ENCODE results near the gene QRICH1. TPM values are rescaled to one million over a fixed set of nuclear protein-coding genes. Genes with fewer than 3 reads are reported as not detected.

Gene QRICH1
- total RNA-seq, 1 donor from 2014 or later: 147 TPM

GRCh38 chr3:49019941-49020329, 73.9 kb downstream of the QRICH1 start:
- intact Hi-C loops (cut with micrococcal nuclease): loop anchor here (2.0 kb wide), 2 partner anchors 29 to 393 kb away; partner anchors contain the start of genes P4HTM and TCTA

GRCh38 chr3:49018707-49019006, 75.2 kb downstream of the QRICH1 start:
- intact Hi-C loops (cut with micrococcal nuclease): no loop called here

GRCh38 chr3:49017971-49018706, 75.7 kb downstream of the QRICH1 start, which contains the start of gene DALRD3:
TSS of gene DALRD3 (minus strand) at chr3:49018580. CDS start at chr3:49018564, 16 bp downstream.
- intact Hi-C loops (cut with micrococcal nuclease): no loop called here

GRCh38 chr3:49017229-49017970, 76.5 kb downstream of the QRICH1 start:
- intact Hi-C loops (cut with micrococcal nuclease): no loop called here

DNA sequence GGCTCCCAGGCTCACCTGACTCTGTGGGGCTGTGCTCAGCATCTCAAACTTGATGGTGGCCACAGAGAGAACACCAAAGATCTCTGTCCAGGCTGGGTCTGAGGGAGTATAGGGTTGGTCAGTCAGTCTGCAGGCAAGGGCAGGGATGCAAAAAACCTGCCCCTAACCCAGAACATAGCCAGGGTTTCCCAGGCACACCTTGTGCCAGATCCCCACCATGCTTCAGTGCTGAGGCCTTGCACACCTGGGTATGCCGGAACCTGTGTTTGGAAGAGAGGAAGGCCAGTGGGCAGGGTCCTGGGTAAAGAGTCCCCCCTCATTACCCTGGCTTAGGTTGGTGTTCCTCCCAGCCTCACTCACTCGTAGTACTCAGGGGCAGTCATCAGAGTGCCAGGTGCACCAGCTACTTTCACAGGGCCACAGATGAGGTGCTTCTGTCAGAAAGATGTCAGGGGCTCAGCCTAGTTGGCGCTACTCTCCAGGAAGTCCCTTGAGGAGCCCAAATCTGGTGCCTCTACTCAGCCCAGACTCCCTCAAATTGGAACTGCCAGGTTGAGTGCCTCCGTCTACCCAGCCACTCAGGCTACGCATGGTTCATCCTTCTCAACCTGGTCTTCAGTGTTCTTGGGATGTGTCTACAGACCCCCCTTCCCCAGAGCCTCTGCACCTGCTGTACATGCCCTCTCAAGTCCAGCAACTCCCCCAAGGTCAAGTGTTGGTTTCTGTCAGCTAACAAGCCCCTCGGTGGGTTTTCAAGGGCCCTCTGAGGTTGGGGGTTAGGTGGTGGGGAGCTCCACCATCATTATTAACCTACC, 77.2 kb downstream of the QRICH1 start:
- intact Hi-C loops (cut with micrococcal nuclease): no loop called here

- intact Hi-C loops (cut with micrococcal nuclease): no loop called here
Measured at GRCh38 chr3:49015765-49016164, 78.1 kb downstream of the QRICH1 start.

DNA sequence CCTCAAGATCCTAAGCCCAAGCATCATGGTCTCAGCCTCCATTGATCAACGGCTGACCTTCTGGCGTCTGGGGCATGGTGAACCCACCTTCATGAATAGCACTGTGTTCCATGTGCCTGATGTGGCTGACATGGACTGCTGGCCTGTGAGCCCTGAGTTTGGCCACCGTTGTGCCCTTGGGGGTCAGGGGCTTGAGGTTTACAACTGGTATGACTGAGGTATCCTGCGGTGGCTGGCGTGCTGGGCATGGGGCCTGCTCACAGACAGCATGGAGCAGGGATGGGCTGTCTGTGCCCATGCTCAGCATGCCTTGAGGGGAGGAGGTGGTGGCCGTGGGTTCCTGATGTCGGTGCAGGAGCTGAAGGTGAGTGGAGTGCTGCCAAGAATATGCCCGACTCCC, 78.8 kb downstream of the QRICH1 start:
- intact Hi-C loops (cut with micrococcal nuclease): no loop called here

DNA sequence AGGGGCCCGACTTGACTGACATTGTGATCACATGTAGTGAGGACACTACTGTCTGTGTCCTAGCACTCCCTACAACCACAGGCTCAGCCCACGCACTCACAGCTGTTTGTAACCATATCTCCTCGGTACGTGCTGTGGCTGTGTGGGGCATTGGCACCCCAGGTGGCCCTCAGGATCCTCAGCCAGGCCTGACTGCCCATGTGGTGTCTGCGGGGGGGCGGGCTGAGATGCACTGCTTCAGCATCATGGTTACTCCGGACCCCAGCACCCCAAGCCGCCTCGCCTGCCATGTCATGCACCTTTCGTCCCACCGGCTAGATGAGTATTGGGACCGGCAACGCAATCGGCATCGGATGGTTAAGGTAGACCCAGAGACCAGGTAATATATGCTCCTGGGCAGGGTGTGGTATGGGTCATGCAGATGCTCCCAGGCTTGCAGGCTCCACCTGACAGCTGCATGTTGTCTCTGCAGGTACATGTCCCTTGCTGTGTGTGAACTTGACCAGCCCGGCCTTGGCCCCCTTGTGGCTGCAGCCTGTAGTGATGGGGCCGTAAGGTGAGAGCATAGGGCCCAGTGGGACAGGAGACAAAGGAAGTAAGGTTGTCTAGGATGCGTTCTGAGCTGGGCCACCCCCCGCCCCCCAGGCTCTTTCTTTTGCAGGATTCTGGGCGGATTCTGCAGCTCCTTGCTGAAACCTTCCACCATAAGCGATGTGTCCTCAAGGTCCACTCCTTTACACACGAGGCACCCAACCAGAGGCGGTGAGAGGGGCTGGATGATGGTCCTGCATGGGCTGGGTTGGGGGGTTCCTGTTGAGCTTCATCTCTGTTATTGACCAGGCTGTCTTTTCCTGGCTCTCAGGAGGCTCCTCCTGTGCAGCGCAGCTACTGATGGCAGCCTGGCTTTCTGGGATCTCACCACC, 79.9 kb downstream of the QRICH1 start:
- intact Hi-C loops (cut with micrococcal nuclease): no loop called here

- intact Hi-C loops (cut with micrococcal nuclease): no loop called here
Measured at GRCh38 chr3:49013113-49013737, 80.6 kb downstream of the QRICH1 start.

DNA sequence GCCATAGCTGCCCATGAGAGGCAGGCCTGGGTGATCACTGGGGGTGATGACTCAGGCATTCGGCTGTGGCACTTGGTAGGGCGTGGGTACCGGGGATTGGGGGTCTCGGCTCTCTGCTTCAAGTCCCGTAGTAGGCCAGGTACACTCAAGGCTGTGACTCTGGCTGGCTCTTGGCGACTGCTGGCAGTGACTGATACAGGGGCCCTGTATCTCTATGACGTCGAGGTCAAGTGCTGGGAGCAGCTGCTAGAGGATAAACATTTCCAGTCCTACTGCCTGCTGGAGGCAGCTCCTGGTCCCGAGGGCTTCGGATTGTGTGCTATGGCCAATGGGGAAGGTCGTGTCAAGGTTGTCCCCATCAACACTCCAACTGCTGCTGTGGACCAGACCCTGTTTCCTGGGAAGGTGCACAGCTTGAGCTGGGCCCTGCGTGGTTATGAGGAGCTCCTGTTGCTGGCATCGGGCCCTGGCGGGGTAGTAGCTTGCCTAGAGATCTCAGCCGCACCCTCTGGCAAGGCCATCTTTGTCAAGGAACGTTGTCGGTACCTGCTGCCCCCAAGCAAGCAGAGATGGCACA, 81.3 kb downstream of the QRICH1 start:
- intact Hi-C loops (cut with micrococcal nuclease): no loop called here

DNA sequence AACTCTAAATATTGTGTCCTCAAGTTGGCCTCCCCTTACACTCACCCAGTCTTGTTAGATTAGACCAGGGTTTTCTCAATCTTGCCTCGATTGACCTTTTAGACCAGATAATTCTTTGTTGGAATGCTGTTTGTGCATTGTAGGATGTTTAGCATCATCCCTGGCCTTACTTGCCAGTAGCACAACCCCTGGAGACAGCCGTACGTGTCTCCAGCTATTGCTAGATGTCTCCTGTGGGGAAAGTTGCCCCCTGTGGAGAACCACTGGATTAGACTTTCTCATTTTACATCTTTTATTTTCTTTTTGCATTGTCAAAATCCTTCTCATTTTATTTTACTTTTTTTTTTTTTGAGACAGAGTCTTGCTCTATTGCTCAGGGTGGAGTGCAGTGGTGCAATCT, 84.5 kb downstream of the QRICH1 start:
- intact Hi-C loops (cut with micrococcal nuclease): loop anchor here (5.0 kb wide), 2 partner anchors 92 to 402 kb away; partner anchors contain the start of genes ARIH2 and UQCRC1

DNA sequence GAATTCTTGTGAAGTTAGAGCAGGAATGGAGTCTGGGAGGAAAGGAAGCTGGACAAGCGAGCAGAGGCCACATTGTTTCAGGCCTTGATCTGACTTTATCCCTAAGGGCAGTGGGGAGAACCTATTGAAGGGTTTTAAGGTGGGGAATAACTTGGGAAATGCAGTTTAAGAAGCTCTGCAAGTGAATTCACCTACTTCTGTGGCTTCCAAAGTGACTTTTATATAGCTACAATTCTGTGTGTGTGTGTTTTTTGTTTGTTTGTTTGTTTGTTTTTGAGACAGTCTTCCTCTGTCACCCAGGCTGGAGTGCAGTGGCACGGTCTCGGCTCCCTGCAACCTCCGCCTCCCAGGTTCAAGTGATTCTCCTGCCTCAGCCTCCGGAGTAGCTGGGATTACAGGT, 85.2 kb downstream of the QRICH1 start:
- intact Hi-C loops (cut with micrococcal nuclease): loop anchor here (5.0 kb wide), 2 partner anchors 91 to 401 kb away; partner anchors contain the start of genes ARIH2 and UQCRC1

- intact Hi-C loops (cut with micrococcal nuclease): loop anchor here (1.0 to 5.0 kb wide), 6 partner anchors 13 to 401 kb away; partner anchors contain the start of genes ARIH2, IP6K2, QRICH1 and UQCRC1
Measured at GRCh38 chr3:49007771-49008528, 85.9 kb downstream of the QRICH1 start.

DNA sequence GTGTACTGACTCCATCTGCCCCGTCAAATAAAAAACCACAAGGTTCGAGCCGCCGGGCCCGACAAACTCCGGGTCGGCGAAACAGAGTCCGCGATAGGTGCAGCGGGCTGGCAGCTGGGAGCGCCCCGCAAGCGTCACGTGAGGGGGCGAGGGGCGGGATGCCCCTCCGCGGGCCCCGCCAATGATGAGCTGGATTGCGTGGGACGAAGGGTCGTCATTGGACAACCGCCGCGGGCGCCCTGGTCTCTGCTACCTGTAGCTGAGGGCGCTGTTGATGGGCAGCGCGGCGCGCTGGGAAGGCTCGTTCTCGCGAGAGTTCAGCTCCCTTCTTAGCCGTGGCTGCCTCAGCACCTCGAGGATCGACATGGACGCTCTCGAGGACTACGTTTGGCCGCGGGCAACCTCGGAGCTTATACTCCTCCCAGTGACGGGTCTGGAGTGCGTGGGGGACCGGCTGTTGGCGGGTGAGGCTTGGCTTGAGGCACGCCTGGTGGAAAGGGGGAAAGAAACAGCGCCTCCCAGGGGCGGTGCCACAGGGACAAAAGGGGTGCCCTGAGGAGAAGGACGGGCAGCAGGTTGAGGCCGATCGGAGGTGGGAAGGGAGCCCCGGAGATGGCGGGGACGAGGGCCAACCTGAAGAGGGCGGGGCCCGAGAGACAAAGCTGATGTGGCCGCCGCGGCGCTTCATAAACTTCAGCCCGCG, 86.7 kb downstream of the QRICH1 start, which contains the start of gene WDR6:
Gene WDR6, plus strand, starts transcription at position 324 of the 703 bp plus-strand sequence. Its CDS starts 41 bp downstream, at position 365.
- intact Hi-C loops (cut with micrococcal nuclease): loop anchor here (1.0 to 5.0 kb wide), 6 partner anchors 14 to 400 kb away; partner anchors contain the start of genes ARIH2, IP6K2, QRICH1 and UQCRC1

- intact Hi-C loops (cut with micrococcal nuclease): loop anchor here (1.0 to 5.0 kb wide), 6 partner anchors 15 to 399 kb away; partner anchors contain the start of genes ARIH2, IP6K2, QRICH1 and UQCRC1
Measured at GRCh38 chr3:49006408-49007067, 87.3 kb downstream of the QRICH1 start.

DNA sequence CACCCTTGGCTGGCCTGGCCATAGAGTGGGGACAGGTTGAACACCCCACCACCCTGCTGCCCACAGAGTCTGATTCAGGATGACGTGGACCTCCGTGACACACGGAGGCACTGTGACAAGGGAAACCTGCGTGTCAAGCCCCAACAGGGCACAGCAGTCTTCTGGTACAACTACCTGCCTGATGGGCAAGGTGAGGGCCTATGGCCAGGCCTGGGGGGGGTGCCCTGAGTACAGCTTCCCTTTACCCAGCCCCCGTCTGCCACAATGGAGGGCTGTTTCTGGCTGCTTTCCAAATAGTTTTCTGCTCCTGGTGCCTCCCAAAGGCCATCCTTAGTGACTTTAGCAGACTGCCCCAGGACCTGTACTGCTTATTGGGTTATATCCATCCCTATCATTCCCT, 87.9 kb downstream of the QRICH1 start:
- intact Hi-C loops (cut with micrococcal nuclease): loop anchor here (2.0 to 5.0 kb wide), 3 partner anchors 89 to 399 kb away; partner anchors contain the start of genes ARIH2, IP6K2 and UQCRC1

DNA sequence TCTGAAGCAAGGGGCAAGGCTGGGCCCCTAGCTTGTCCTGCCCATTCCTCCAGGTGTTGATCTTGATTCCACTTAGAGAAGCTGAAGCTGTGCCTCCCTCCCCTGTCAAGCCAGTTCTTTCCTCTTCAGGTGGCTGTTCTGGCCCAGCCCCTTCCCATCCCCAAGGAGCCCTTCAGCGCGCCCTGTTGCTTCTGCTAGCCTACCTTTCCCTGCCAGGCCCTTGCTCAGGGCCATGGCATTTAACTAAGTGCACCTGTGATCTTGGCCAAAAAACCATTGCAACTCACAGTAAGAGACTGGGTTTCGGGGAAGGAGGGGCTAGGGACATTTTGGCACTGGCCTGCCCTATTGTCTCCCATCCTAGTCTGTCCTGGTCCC, 88.6 kb downstream of the QRICH1 start:
- intact Hi-C loops (cut with micrococcal nuclease): loop anchor here (5.0 kb wide), 2 partner anchors 88 to 398 kb away; partner anchors contain the start of genes ARIH2 and UQCRC1
